Activated CD4-positive, alpha-beta T cell treated with anti-CD3 and anti-CD28 coated beads for 4 hours (primary cell): Measurements from ENCODE around the gene OXTR.

ENCODE experiments used
- DNase-seq, 2 donors: peaks; one replicate each; pipeline ENCODE4 v3.0.0-alpha.2; 2020

OXTR gene

DNA sequence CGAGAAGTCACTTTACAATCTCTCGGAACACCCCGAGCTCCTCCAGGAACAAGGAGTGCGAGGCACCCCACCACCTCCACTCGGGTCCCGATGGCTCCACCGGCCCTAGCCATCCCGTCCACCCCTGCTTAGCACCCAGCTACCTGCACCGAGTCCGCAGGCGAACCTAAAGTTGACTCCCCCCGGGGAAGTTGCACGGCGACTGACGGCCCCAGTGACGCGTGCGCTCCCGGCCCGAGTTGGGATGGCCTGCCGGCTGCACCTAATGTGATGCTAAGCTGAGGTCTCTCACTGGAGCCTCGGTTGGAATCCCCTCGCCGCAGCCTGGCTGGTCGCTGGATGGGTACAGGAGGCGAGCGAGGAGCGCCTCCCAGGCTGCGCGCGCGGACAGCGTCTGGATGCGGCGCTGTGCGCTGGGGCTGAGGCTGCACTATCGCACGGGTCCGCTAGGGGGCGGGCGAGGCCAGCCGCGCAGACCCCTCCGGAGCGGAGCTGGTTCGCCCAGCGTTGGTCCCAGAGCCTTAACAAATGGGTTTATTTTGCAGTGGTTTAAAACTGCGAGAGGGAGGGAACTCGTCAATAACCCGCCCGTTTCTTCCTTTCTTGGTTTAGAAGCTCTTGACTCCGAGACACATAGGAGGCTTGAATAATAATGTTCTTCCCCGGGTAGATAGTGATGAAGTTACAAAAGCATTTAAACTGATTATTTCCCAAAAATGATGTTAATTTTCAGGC is at the start of gene OXTR:
TSS of gene OXTR (minus strand) at position 526 of the 735 bp plus-strand sequence. CDS start 1,426 bp downstream, outside the sequence.
- peak; percentile 13 to 16 for DNase-seq

DNA sequence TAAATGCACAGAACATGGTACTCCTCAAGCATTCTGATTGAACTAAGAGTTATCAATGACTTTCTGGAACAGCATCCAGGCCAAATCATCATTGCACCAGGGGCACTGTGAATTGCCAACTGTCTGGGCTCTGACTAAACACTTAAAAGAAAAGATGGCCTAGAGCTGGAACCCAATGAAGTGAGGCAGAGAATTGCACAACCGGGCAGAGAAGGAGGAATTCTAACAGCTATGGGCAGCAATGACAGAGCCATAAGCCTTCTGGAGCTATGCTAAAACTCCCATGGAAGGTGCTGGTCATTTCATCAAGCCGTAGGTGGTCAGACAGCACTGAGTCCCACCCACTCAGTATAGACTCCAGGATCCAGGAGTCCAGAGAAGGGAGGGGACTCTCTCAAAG is 48.1 kb upstream of the OXTR start:
- no peak for DNase-seq

DNA sequence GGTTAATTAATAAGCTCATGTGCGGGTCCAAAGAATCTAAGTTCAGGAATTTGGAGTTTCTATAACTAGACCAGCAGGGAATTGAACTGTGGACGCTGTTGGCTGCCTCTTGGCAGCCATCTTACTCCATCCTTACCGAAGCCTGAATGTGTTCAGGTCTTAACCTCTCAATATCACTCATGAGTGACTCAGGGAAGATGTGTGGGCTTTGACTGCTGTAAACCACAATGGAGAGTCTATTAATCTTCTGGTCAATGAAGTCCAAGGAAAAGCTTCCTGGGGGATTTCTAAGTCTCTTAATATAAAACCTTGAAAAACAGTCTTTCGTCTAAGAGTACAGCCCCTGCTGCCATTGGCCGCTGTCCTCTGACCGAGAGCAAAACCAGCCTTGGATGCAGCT is 46.7 kb upstream of the OXTR start:
- DNase-seq, result no peak

DNA sequence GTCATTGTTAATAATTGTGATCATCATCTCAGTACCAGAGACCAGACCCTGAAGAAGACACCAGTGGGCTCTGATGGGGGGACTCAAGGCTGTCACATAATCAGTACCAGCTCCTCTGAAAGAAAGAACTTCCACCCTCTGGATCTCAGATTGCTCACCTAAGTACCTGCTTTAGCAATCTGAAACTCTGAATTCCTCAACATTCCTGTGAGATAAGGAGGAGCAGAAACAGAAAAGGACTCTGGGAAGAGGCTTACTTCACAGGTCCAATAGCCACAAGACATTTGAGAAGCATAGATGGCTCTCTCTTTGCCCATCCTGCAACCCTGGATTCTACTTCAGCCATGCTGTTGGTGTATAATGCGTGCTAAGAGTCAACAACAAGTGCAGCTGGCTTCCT is 44.0 kb upstream of the OXTR start:
- no peak for DNase-seq

DNA sequence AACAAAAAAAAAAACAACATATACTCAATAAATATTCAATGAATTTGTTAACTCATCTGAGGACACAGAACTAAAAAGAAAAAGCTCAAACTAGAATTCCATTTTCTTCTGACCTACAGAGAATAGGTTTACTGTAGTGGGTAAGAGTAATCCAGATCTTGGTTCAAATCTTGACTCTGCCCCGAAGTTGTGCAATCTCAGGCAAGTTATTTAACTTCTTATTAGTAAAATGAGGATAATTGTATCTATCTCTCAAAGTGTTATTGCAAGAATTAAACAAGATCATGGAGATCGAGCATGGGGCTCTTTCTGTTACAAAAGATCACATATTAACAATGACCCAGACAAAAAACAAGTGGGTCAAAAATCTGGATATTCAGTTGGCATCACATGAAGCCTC is 41.1 kb upstream of the OXTR start:
- DNase-seq, result no peak

DNA sequence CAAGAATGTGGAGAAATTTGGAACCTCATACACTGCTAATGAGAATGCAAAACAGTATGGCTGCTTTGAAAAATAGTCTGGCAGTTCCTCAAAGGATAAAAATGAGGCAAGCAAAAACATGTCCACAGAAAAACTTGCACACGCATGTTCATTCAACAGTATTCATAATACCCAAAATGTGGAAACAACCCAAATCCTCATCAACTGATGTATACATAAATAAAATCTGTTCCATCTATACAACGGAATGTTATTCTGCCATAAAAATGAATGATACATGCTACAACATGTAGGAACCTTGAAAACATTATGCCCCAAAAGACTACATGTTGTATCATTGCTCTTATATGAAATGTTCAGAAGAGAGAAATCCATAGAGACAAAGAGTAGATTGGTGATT is 36.4 kb upstream of the OXTR start:
- DNase-seq, result no peak

DNA sequence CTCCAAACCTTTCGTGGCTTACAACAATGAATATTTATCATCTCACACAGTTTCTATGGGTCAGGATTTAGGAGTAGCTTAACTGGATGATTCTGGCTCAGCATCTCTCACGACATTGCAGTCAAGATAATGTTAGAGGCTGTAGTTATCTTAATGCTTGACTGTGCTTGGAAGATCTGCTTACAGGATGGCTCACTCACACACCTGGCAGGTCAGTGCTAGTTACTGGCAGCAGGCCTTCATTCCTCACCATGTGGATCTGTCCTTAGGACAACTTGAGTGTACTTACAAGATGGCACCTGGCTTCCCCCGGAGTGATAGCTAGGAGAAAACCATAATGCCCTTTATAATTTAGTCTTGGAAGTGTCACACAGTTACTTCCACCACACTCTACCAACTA is 32.8 kb upstream of the OXTR start:
- no peak for DNase-seq

DNA sequence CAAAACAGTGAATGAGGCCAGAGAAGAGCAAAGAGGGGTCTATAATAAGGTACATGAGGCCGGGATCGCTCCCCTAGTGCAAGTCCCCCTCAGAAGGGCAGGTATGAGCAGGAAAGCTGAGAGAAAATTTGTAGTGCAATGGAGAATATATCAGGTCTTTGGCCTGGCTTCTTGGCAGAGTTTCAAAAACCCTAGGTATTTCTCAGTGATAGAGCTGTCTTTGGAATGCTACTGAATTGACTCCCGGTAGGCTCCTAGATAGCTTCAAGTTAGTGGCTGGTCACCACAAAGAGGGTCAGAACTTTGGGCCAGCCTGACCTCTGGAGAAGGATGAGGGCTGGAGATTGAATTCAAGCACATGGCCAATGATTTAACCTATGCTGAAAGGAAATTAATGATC is 30.6 kb upstream of the OXTR start:
- no peak for DNase-seq

DNA sequence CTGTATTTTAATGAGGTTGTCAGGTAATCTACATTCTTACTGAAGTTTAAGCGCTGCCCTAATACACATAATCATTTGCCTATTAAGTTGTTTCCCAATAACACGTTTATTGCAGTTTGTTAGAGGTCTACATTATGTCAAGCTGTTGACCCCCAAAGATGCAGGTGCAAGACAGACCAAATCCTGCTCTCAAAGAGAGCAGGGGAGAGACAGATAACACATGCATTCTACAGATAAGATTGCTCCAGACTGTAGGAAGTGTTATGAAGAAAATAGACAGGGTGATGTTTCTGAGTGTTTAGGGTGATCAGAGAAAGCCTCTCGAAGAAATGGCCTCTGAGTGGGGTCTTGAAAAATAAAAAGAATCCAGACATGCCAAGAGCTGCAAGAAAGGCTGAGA is 24.8 kb upstream of the OXTR start:
- DNase-seq, result no peak

DNA sequence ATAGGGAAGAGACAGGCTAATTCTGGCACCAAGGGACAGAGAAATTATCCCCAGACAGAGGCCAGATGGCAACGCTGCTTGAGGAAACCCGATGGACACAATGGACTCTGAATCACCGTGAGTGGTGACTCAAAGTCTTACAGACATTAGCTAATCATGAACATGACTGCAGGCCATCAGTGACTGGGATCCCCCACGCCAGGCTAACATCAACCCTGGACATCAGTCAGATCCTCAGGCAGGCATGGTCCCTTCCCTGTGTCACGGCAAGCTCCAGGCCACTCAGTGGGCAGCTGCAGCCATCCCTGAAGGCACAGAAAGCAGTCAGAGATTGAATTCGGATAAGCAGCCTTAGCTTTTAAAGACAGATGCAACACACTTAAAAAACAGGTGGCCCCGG is 23.8 kb upstream of the OXTR start:
- no peak for DNase-seq

DNA sequence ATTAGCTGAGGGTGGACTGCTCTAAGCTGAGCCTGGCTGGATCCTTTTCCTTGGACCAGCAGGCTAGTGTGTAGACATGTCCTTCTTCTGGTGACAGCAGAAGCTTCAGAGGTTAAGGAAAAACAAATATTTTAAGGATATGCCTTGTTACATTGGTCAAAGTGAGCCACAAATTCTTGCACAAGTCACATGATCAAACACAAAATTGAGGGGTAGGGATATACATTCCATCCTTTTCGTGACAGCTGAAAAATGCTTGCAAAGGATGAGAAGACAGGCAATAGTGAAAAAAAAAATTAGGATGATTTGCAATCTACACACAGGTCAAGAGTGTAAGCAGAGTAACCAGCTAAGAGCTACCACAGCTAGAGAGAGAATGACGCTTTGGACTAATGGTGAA is 21.1 kb upstream of the OXTR start:
- DNase-seq, result no peak

DNA sequence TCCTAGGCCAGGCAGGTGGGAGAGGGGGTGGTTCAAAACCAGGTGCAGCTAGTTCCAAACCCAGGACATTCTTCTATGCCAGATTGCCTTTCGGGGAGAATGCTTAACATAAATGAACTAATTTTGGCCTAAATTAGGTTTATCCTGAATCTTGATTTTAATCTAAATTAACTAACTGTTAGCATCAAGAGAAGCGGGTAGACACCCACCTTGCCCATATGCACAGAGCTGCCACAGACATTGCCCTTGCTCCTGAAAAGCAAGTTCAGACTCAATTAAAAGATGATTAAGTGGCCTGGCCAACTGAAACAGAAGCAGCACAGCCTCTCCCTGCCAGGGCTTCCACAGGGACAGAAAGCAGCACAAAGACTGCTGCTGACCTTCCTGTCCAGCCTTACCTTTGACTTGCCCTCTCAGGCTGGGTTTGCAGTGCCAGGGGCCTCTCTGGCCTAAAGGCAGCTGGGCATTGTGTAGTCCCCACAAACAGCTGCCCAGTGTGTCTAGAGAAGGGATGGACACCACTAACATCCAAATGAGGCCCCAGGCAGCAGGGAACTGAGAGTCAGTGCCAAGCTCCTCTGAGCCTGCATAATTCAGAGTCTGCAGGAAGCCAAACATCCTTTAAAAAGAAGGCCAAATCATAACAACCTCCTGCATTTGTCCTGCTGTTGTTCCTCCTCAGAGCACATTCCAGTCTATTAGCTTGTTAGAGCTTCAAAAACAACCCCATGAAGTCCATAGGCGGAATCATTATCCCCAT is 15.4 kb upstream of the OXTR start:
- DNase-seq, result no peak

DNA sequence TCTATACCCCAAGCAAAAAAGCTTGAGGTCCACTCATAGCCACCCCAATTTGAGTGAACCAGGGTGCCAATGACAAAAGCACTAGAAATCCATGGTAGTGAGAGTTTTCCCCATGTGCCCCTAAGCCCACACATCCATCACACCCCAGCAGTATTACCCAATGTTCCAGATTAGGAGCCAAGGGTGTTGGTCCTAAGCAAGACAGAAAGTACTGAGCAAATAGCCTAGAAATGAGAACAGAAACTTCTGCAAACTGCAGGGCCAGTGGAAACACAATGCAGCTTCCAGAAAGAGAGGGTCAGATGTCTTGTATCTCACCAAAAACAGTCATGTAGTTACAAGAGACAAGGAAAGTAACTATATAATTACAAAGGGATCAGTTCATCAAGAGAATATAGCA is 10.9 kb upstream of the OXTR start:
- DNase-seq, result no peak

DNA sequence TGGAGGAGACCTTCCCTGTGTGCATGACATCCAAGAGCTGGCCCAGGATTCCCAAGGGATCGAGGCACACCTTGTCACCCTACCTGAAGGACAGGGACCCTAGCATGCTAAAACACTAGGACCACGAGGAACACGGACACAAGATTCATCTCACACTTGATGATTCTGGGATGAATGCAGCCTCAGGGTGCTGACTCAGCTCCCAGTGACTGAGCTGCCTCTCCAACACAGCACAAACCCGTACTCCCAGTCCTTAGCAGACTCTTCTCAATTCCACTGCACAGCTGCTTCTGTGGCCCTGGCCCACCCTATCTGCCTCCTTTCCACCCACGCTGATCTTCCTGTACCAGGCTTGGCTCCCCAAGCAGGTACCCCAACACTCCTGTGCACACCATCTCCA is 9.1 kb upstream of the OXTR start:
- DNase-seq, result no peak

DNA sequence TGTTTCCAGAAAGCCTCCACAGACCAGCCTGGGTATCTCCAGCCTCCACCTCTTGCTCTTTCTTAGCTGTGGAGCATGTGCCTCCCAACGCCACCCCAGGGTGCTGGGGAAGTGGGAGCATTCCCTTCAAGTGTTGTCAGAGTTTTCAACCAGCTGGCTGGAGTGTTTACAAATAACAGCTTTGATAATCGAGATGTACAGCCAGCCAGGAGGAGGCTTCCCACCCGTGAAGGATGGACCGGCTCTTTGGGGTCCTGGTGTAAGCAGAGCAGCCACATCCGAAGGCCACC is 8.5 kb upstream of the OXTR start:
- no peak for DNase-seq

DNA sequence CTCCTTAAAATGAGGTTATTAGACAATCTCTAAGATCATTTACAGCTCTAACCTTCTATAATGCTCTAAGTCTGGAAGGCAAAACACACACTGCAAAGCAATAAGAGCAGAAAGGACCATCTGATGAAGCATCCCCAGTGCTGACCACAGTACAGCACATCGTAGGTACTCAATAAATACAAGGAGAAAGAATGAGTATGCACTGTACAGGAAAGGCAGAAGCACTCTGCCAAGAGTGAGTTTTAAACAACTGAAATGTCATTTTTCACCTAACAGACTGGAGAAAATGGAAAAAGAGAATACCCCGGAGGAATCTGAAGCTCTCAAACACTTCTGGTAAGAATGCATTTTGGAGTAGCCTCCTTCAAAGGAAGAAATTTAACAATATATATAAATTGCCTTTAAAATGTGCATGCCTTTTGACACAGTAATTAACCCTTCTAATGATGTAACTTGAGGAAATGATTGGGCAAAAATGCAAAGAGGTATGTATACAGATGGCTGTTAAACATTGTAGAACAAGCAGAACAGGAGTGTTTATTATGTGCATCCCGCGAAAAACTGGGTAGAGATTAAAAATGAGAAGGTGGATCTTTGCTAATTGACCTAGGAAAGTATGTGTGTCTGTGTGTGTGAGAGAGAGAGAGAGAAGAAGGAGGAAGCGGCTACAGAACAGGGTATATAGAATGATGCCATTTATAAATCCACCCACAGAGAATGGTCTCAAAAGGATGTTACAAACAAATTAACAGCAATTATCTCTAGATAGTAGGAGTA is 8.0 kb upstream of the OXTR start:
- DNase-seq, result no peak

DNA sequence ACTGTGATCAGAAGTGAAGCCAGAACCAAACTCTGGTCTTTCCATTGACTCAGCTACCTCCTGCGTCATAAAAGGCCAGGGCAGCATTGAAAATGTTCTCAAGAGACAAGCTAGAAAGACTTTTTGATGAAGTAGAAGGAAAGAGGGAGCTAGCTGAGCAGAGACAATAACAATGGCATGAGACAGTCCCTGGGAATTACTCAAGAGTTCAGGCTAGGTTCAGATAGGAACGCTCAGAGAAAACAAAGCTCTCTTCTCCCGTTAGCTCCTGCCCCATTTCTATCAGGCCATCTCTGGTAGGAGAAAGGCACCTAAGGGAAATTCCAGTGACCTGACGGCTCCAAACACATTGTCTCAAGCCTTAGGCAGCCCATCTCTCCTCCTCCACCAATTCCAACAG is 7.0 kb upstream of the OXTR start:
- no peak for DNase-seq

DNA sequence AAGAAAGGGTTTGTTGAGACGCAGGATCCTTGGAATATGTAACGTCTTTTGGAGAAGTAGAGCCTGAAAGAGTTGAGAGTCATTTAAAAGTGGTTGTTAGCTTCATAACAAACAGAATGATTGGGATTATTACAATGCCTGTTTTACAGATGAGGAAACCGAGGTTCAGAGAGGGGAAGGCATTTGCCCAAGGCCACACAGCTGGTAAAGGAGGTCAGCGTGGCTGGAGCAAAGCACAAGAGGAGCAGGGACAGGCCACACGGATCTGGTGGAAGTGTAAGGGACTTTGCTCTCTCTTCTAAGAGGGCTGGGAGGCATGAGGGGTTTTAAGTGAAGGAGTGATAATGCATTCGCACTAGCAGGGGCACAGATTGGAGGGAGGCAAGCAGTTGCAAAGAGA is 6.2 kb upstream of the OXTR start:
- no peak for DNase-seq

DNA sequence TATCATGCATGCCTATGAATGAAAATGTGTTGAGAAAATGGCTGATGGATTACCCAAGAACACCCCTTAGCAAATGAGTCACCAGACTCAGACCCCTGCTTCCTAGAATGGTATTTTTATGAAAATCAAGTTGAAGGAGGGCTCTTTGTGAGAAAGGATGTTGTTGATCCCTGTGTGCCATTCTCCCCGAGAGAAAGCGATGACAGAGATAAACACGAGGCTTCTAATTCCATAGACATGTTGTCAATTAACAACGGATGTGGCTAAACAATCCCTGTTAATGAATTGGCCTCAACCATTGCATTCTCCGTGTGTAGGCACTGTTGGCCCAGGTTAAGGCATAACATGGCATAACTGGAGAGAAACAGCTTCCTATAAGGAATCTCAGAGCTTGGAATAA is 5.8 kb upstream of the OXTR start:
- DNase-seq, result no peak

DNA sequence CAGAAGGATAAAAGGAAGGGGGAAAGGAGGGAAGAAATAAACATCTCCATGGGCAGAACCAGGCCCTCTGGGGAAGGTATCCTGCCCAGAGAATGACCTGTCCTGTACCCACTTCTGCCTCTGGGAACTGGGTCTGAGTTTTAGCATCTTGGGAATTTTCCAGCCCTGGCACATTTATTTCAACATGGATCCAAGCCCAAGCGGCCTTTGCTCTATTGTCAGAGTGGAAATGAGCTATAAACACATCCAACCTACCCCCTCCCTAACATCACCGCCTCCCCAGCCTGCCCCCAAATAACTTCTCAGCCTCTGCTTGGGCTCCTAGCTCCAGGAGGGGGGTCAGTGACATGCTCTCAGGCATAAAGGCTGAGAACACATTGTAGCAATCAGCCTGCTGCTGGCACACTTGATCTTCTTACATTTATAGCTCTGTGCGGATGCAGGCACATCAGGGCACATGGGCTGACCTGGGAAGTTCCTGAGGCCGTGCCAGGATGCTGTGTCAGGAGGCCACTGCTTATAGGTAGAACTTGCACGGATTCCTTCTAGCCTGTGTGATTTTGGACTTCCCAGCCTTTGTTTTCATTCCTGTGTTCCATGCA is 4.6 kb upstream of the OXTR start:
- DNase-seq, result no peak

DNA sequence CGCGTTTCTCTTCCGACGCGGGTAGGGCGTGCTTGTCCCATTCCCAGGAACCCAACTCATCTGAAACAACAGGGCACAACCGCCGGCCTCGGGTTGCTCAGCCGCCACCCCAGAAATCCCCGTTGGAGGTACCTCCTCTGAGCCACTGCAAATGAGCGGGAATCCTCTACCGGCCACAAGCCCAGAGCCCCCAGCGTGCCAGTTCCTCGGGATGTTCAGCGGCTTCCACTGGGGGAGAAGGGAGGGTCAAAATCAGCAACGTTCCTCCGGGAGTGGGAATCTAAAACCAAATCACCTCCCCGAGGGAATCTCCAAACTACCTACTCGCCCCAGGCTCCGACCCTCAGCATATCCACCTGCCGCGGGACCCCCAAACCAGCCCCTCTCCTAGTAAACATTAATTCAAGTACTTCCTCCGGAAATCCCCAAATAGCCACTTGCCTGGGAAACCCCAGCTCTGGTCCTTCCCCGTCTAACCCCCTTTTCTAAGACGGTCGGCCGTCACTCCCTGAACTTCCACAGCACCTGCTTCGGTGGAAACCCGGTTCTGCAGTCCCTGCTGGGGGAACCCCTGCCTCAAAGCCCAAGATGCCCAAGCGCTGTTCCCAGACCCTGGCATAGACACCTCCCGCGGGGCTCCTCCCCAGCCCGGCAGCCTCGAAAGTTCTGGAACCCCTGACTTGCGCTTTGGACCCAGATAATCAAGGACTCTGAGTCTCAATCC is 887 bp downstream of the OXTR start:
- no peak for DNase-seq

DNA sequence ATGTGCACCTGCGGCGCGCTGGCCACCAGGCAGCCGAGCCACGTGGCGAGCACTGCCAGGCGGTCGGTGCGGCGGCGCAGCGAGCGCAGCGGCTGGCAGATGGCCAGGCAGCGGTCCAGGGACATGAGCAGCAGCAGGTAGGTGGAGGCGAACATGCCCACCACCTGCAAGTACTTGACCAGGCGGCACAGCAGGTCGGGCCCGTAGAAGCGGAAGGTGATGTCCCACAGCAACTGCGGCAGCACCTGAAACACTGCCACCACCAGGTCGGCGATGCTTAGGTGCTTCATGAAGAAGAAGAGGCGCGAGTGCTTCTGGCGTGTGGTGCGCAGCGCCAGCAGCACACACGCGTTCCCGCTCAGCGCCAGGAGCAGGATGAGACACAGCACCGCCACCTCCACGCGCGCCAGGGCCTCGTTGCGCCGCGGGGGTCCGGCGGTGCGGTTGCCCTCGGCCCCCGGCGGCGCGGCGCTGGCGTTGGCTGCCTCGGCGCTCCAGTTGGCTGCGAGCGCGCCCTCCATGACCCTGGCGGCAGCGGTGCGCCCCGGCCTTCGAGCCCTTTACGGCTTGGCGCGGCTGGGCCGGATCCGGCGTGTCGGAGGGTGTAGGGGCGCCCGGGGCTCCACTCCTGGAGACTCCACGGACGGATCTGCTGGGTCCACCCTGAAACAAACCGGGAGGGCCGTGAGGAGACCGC is 1.6 kb downstream of the OXTR start:
- DNase-seq, result no peak
